WTC11 (cell line): ENCODE results near the gene UGT1A4. TPM values are rescaled to one million over a fixed set of nuclear protein-coding genes. Genes with fewer than 3 reads are reported as not detected.
"Not testable (repeated sequence)": the region's sequence is repeated elsewhere in the genome, so short reads cannot be mapped to it uniquely, and the experiment has no call there.

Source experiments
- ATAC-seq: fragments of 200-7000 bp; cut with Tn5 transposase; 2 replicates; pipeline ENCODE4 v1.10.0; 2021; ENCODE audit warnings: mild to moderate bottlenecking, moderate library complexity
- CTCF ChIA-PET: fragments of 300-600 bp; sonication (Branson Sonifier 250); formaldehyde crosslinking; loops from one replicate; lab custom pipeline; 2021; ENCODE audit warnings: antibody characterized with exemption; lab: Charles Lee
- POLR2A ChIA-PET: fragments of 350-600 bp; sonication (Branson Sonifier 250); formaldehyde crosslinking; loops from one replicate; lab custom pipeline; 2021; ENCODE audit warnings: antibody characterized with exemption; lab: Charles Lee
- DNase-seq: peaks from one replicate; pipeline ENCODE4 v3.0.0; 2021; ENCODE audit warnings: low spot score
- H3K27ac Mint-ChIP-seq: 2 replicates; pipeline ENCODE4 v1.8.0; 2021; ENCODE audit warnings: mixed read lengths
- H3K27me3 Mint-ChIP-seq: 2 replicates; pipeline ENCODE4 v1.8.0; 2021; ENCODE audit warnings: low read depth, mild to moderate bottlenecking, moderate library complexity, mixed read lengths
- H3K36me3 Mint-ChIP-seq: 2 replicates; pipeline ENCODE4 v1.8.0; 2021; ENCODE audit warnings: mixed read lengths
- H3K4me1 Mint-ChIP-seq: 2 replicates; pipeline ENCODE4 v1.8.0; 2022; ENCODE audit warnings: mixed read lengths
- H3K4me3 Mint-ChIP-seq: 2 replicates; pipeline ENCODE4 v1.8.0; 2021; ENCODE audit warnings: mild to moderate bottlenecking, moderate library complexity, mixed read lengths
- H3K9me3 Mint-ChIP-seq: 2 replicates; pipeline ENCODE4 v1.8.0; 2021; ENCODE audit warnings: mixed read lengths
- CREB1 ChIP-seq: sonication (generic); formaldehyde crosslinking; IDR thresholded peaks from 2 replicates; pipeline ENCODE4 v1.8.0; 2023; ENCODE audit warnings: mild to moderate bottlenecking, missing genetic modification reagents
- GABPB1 ChIP-seq: sonication (generic); formaldehyde crosslinking; IDR thresholded peaks from 2 replicates; pipeline ENCODE4 v1.8.1; 2023; ENCODE audit warnings: mild to moderate bottlenecking, missing genetic modification reagents
- GTF2I ChIP-seq: fragments of 250-450 bp; sonication (Bioruptor Pico); conservative IDR thresholded peaks from 2 replicates; pipeline ENCODE4 v1.4.0; 2021; ENCODE audit warnings: mild to moderate bottlenecking
- MXD4 ChIP-seq: fragments of 250-450 bp; sonication (Bioruptor Pico); IDR thresholded peaks from 2 replicates; pipeline ENCODE4 v1.8.0; 2021; ENCODE audit warnings: mild to moderate bottlenecking, moderate library complexity, borderline replicate concordance
- NFE2L1 ChIP-seq: sonication (generic); formaldehyde crosslinking; IDR thresholded peaks from 2 replicates; pipeline ENCODE4 v1.8.1; 2023; ENCODE audit warnings: missing genetic modification reagents
- ZNF263 ChIP-seq: sonication (generic); formaldehyde crosslinking; IDR thresholded peaks from 2 replicates; pipeline ENCODE4 v1.8.1; 2022; ENCODE audit warnings: low read depth, mild to moderate bottlenecking, moderate library complexity, missing genetic modification reagents
- ZNF317 ChIP-seq: sonication (generic); formaldehyde crosslinking; IDR thresholded peaks from 2 replicates; pipeline ENCODE4 v1.8.1; 2023; ENCODE audit warnings: low read depth, mild to moderate bottlenecking, moderate library complexity, missing genetic modification reagents, borderline replicate concordance
- total RNA-seq: library from RNA; stranded (reverse); gene quantifications from 3 replicates; pipeline ENCODE4 v1.2.3, GENCODE V29; 2021
- TF ChIP-seq, protein P1 (sequence below): sonication (generic); formaldehyde crosslinking; conservative IDR thresholded peaks from 2 replicates; pipeline ENCODE4 v1.8.1; 2023; ENCODE audit warnings: mild to moderate bottlenecking, low read depth, missing genetic modification reagents, moderate library complexity
- TF ChIP-seq, protein P2 (sequence below): sonication (generic); formaldehyde crosslinking; IDR thresholded peaks from 2 replicates; pipeline ENCODE4 v1.8.1; 2022; ENCODE audit warnings: missing genetic modification reagents, borderline replicate concordance

UGT1A4 gene
- total RNA-seq, 1 experiment from 2014 or later = 0.22 TPM

DNA sequence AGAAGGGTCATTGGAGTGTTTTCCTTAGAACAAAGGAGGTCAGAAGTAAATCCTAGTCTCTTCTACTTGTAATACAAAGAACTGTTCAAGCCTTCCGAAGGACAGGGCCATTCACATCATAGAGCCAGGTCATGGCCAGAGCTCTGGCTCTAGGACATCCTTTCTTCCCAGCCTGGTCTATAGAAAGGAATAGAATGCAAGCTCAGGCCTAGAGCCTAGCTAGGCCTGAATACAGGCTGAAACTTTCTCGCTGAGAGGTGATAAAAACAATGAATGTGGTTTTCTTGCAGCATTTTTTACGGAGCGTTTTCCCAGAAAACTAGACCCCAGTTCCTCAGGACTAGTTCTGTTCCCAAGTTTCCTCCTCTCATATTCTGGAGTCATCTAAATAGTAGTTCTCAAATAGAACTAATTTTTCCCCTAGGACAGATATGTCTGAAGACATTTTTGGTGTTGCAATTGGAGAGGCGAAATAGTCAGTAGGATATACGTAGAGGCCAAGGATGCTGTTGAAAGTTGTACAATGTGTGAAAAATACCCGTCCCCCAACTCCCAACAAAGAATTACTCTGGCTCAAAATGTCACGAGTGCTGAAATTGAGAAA is 19.0 kb upstream of the UGT1A4 start (continued):
- TF ChIP-seq, protein P1, sequence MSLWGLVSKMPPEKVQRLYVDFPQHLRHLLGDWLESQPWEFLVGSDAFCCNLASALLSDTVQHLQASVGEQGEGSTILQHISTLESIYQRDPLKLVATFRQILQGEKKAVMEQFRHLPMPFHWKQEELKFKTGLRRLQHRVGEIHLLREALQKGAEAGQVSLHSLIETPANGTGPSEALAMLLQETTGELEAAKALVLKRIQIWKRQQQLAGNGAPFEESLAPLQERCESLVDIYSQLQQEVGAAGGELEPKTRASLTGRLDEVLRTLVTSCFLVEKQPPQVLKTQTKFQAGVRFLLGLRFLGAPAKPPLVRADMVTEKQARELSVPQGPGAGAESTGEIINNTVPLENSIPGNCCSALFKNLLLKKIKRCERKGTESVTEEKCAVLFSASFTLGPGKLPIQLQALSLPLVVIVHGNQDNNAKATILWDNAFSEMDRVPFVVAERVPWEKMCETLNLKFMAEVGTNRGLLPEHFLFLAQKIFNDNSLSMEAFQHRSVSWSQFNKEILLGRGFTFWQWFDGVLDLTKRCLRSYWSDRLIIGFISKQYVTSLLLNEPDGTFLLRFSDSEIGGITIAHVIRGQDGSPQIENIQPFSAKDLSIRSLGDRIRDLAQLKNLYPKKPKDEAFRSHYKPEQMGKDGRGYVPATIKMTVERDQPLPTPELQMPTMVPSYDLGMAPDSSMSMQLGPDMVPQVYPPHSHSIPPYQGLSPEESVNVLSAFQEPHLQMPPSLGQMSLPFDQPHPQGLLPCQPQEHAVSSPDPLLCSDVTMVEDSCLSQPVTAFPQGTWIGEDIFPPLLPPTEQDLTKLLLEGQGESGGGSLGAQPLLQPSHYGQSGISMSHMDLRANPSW (CRISPR knock-in tag) = no peak
- TF ChIP-seq CREB1 (CRISPR knock-in tag) (no peak), MXD4 (no peak), ZNF263 (CRISPR knock-in tag) (no peak), GABPB1 (no peak)
- TF ChIP-seq, protein P2, sequence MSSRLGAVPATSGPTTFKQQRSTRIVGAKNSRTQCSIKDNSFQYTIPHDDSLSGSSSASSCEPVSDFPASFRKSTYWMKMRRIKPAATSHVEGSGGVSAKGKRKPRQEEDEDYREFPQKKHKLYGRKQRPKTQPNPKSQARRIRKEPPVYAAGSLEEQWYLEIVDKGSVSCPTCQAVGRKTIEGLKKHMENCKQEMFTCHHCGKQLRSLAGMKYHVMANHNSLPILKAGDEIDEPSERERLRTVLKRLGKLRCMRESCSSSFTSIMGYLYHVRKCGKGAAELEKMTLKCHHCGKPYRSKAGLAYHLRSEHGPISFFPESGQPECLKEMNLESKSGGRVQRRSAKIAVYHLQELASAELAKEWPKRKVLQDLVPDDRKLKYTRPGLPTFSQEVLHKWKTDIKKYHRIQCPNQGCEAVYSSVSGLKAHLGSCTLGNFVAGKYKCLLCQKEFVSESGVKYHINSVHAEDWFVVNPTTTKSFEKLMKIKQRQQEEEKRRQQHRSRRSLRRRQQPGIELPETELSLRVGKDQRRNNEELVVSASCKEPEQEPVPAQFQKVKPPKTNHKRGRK (CRISPR knock-in tag) = no peak

DNA sequence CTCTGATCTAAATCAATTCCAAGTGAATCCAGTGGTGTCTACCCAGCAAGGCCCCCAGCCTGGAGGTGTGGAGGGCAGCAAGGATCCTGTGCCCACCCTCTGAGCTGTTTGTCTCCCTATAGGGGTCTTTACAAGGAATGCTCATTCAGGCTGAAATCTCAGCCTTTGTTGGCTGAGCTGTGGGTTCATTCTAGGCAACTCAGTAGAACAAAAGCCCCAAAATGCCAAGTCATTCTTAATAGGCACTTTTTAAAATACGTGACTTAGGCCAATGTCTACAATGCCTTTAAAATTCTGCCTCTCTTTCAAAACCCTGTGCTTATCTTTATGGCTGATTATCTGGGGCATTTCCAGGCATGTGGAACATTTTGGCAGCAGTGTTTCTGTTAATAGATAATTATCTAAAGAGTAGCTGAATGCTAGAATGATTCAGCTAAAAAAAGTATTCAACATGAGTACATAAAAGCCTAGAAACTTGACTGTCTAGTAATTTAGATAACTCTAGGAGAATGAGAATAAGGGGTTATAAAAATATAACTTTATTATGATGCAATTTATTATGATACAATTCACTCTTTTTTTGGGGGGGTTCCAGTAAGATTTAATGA is 18.4 kb upstream of the UGT1A4 start:
- peak; percentile 67 for ATAC-seq

DNA sequence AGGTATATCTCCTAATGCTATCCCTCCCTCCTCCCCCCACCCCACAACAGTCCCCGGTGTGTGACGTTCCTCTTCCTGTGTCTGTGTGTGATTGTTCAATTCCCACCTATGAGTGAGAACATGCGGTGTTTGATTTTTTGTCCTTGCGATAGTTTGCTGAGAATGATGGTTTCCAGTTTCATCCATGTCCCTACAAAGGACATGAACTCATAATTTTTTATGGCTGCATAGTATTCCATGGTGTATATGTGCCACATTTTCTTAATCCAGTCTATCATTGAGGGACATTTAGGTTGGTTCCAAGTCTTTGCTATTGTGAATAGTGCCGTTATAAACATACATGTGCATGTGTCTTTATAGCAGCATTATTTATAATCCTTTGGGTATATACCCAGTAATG is 17.7 kb upstream of the UGT1A4 start:
- POLR2A ChIA-PET, CTCF ChIA-PET, ATAC-seq, DNase-seq, H3K9me3 Mint-ChIP-seq, H3K27me3 Mint-ChIP-seq, H3K36me3 Mint-ChIP-seq, H3K27ac Mint-ChIP-seq, H3K4me1 Mint-ChIP-seq, H3K4me3 Mint-ChIP-seq: not testable (repeated sequence)

More for the DNA sequence above, 18.4 kb upstream of the UGT1A4 start:
- no peaks in the 10 kb centered on the region for H3K36me3 Mint-ChIP-seq
- no peaks in the 10 kb centered on the region for H3K9me3 Mint-ChIP-seq
- POLR2A ChIA-PET = no interaction called here
- CTCF ChIA-PET = interaction anchor here (1.6 kb wide), 1 partner anchor 12 kb away, joined by 7 read pairs; the partner anchor contains the start of gene UGT1A5
- TF ChIP-seq NFE2L1 (CRISPR knock-in tag) (0 out of 2 replicates have a peak, but pooled peaks have one; percentile 54), GTF2I (CRISPR knock-in tag) (no peak)
- TF ChIP-seq, protein P1 (CRISPR knock-in tag) = no peak
- 0 out of 2 replicates have a peak overlapping the region, but pooled peaks have one; percentile 38 for H3K27ac Mint-ChIP-seq
- H3K27me3 Mint-ChIP-seq = no peaks in the 10 kb centered on the region
- no peak for DNase-seq
- H3K4me1 Mint-ChIP-seq = peaks cover 7% of the 10 kb centered on the region; the same call in 1 of the 2 replicates
- no peak overlapping the region for H3K4me3 Mint-ChIP-seq

DNA sequence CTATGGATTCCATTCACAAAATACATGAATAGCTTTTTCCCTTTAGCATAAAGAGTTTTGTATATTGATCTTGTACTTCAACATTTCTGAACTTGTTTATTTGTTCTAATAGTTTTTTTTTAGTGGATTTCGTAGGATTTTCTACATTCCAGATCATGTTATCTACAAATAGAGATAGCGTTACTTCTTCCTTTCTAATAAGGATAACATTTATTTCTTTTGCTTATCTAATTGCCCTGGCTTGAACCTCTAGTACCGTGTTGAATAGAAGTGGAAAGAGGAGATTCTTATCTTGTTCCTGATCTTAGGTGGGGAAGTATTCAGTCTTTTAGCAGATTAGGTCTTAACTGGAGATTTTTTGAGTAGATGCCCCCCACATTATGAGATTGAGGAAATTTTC is 16.3 kb upstream of the UGT1A4 start:
- H3K4me1 Mint-ChIP-seq = peaks cover 7% of the 10 kb centered on the region; the same call in 1 of the 2 replicates
- DNase-seq = no peak
- ChIA-PET POLR2A (no interaction called here), CTCF (no interaction called here)
- no peak for ATAC-seq
- no peaks in the 10 kb centered on the region for H3K27me3 Mint-ChIP-seq
- H3K9me3 Mint-ChIP-seq = no peaks in the 10 kb centered on the region
- no peaks in the 10 kb centered on the region for H3K36me3 Mint-ChIP-seq
- H3K4me3 Mint-ChIP-seq = no peak overlapping the region
- TF ChIP-seq ZNF317 (CRISPR knock-in tag) = no peak
- H3K27ac Mint-ChIP-seq = no peak overlapping the region
